Liver (tissue), 3 donors: ENCODE results near the gene DDA1.

ENCODE experiments used
- CTCF ChIP-seq: fragments of 150-350 bp; IDR thresholded peaks from 2 replicates; pipeline ENCODE4 v1.5.1; 2017; ENCODE audit warnings: improper control_type of control experiment, low read depth, low read length; ENCODE audit not compliant: missing input control
- EGR1 ChIP-seq, 2 donors: IDR thresholded peaks; 2 replicates each; pipeline ENCODE4 v1.6.1; 2016 to 2018; ENCODE audit warnings: antibody characterized with exemption in 2 of 2, low read depth in 2 of 2
- GABPA ChIP-seq, 2 donors: IDR thresholded peaks in 1 of 2; conservative IDR thresholded peaks in 1 of 2; 2 replicates each; pipeline ENCODE4 v1.6.1; 2016; ENCODE audit warnings: antibody characterized with exemption in 2 of 2, mild to moderate bottlenecking in 1 of 2, moderate library complexity in 1 of 2
- YY1 ChIP-seq: IDR thresholded peaks from 2 replicates; pipeline ENCODE4 v1.6.1; 2016; ENCODE audit warnings: antibody characterized with exemption, mild to moderate bottlenecking
- donor health status: healthy.
- donor health status: healthy.

- TF ChIP-seq CTCF (no peak), YY1 (no peak), EGR1 (IDR thresholded peaks at IDR 0.05; ENCODE audit: low read depth in 2 of 2) (no peak), GABPA (IDR thresholded peaks at IDR 0.05 in 1 of 2, conservative IDR thresholded peaks at IDR 0.05 in 1 of 2) (no peak)
Observed at GRCh38 chr19:17320435-17320834, 11.1 kb downstream of the DDA1 start.
